Measurements from ENCODE around the gene FRMD6.

DNA sequence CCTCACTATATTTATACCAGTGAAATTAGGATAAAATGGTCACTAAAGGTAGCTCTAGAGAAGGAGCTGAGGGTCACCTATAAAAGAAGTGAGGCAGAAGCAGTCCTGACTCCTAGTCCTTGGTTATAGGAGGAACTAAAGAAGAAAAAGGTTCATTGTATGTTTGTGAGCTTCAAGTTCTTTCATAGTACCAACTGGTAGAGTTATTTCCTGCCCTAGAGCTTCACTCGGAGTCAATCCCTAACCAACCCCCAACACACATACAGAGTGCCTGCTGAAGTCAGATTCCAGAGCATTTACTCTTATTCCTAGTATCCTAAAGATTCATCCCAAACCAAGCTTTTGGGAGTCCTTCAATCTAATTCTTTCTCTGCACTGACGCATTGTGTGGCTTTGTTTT, 29.3 kb upstream of the FRMD6 start:
- no peak for TF ChIP-seq POLR2A (IDR thresholded peaks at IDR 0.05)
- TF ChIP-seq, protein P1, sequence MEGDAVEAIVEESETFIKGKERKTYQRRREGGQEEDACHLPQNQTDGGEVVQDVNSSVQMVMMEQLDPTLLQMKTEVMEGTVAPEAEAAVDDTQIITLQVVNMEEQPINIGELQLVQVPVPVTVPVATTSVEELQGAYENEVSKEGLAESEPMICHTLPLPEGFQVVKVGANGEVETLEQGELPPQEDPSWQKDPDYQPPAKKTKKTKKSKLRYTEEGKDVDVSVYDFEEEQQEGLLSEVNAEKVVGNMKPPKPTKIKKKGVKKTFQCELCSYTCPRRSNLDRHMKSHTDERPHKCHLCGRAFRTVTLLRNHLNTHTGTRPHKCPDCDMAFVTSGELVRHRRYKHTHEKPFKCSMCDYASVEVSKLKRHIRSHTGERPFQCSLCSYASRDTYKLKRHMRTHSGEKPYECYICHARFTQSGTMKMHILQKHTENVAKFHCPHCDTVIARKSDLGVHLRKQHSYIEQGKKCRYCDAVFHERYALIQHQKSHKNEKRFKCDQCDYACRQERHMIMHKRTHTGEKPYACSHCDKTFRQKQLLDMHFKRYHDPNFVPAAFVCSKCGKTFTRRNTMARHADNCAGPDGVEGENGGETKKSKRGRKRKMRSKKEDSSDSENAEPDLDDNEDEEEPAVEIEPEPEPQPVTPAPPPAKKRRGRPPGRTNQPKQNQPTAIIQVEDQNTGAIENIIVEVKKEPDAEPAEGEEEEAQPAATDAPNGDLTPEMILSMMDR (IDR thresholded peaks at IDR 0.05), result no peak

All from uterus (tissue), 2 donors.